CD4-positive, alpha-beta T cell (primary cell): ENCODE results near the gene LPIN2. TPM values are rescaled to one million over a fixed set of nuclear protein-coding genes. Genes with fewer than 3 reads are reported as not detected.

Experiments used
- ATAC-seq: fragments of 200-7000 bp; cut with Tn5 transposase; one replicate; pipeline ENCODE4 v1.10.0; 2022; ENCODE audit warnings: mild to moderate bottlenecking; ENCODE audit not compliant: poor library complexity
- CTCF ChIA-PET: fragments of 350-600 bp; sonication (Branson Sonifier 250); formaldehyde crosslinking; loops from one replicate; lab custom pipeline; 2021; ENCODE audit warnings: antibody characterized with exemption, inconsistent platforms; lab: Charles Lee
- POLR2A ChIA-PET: fragments of 350-600 bp; sonication (Branson Sonifier 250); formaldehyde crosslinking; loops from one replicate; lab custom pipeline; 2021; ENCODE audit warnings: antibody characterized with exemption, inconsistent platforms; lab: Charles Lee
- DNase-seq, 14 experiments: peaks; one replicate each; pipeline ENCODE4 v3.0.0-alpha.2; 2013 to 2020; ENCODE audit warnings: mixed read lengths in 2 of 14
- H3K27ac ChIP-seq, 2 donors: one replicate each; pipeline versions ENCODE4 v1.5.1 to v1.7.0; 2013; ENCODE audit warnings: low read length in 2 of 2, low read depth in 1 of 2, mild to moderate bottlenecking in 1 of 2
- H3K27me3 ChIP-seq, 2 experiments: 1 replicate in 1 of 2; 2 replicates in 1 of 2; pipeline versions ENCODE4 v1.6.1 to v1.7.0; 2013; ENCODE audit warnings: low read length in 2 of 2, control low read depth in 1 of 2, mild to moderate bottlenecking in 1 of 2, moderate library complexity in 1 of 2; ENCODE audit not compliant: insufficient read depth in 2 of 2, control insufficient read depth in 1 of 2
- H3K36me3 ChIP-seq: one replicate; pipeline ENCODE4 v1.6.1; 2013; ENCODE audit warnings: low read length, control low read depth; ENCODE audit not compliant: insufficient read depth
- H3K4me1 ChIP-seq: one replicate; pipeline ENCODE4 v1.6.1; 2013; ENCODE audit warnings: low read length, control low read depth; ENCODE audit not compliant: insufficient read depth
- H3K4me3 ChIP-seq: one replicate; pipeline ENCODE4 v1.5.1; 2013; ENCODE audit warnings: mild to moderate bottlenecking, low read length, moderate library complexity
- H3K9me3 ChIP-seq, 2 experiments: 1 replicate in 1 of 2; 2 replicates in 1 of 2; pipeline versions ENCODE4 v1.6.1 to v1.7.0; 2013; ENCODE audit warnings: low read length in 2 of 2, mild to moderate bottlenecking in 2 of 2, control low read depth in 1 of 2, moderate library complexity in 1 of 2; ENCODE audit not compliant: control insufficient read depth in 1 of 2, insufficient read depth in 1 of 2
- H3K27ac Mint-ChIP-seq: one replicate; pipeline ENCODE4 v1.8.0; 2020; ENCODE audit warnings: mixed read lengths
- H3K27me3 Mint-ChIP-seq: one replicate; pipeline ENCODE4 v1.8.0; 2021; ENCODE audit warnings: mixed read lengths
- H3K36me3 Mint-ChIP-seq: one replicate; pipeline ENCODE4 v1.8.0; 2021; ENCODE audit warnings: low read depth, mixed read lengths
- H3K4me1 Mint-ChIP-seq: one replicate; pipeline ENCODE4 v1.8.0; 2021; ENCODE audit warnings: low read depth, mixed read lengths
- H3K4me3 Mint-ChIP-seq: one replicate; pipeline ENCODE4 v1.8.0; 2020; ENCODE audit warnings: mild to moderate bottlenecking, mixed read lengths
- H3K9me3 Mint-ChIP-seq: one replicate; pipeline ENCODE4 v1.8.0; 2020; ENCODE audit warnings: mixed read lengths
- intact Hi-C, 2 experiments: fragments of 100-400 bp; cut with DNase I in 1 of 2; cut with micrococcal nuclease in 1 of 2; formaldehyde crosslinking; loops; one replicate each; pipeline versions ENCODE4 v1.15.1 to v1.9.0; 2023 to 2025; cut with DNase I, micrococcal nuclease
- total RNA-seq, 174 experiments: library from RNA in 2 of 174; stranded (reverse) in 2 of 174; gene quantifications; one replicate each; pipeline ENCODE4 v1.2.3 and lab custom pipeline; 2021 to 2026
- TF ChIP-seq, protein P1 (sequence below): fragments of 200-600 bp; IDR thresholded peaks from one replicate; pipeline ENCODE4 v1.8.0; 2022; ENCODE audit warnings: antibody characterized with exemption, mild to moderate bottlenecking

Gene LPIN2
- total RNA-seq, 2 experiments from 2014 or later: 48.7 to 49.0 TPM

DNA sequence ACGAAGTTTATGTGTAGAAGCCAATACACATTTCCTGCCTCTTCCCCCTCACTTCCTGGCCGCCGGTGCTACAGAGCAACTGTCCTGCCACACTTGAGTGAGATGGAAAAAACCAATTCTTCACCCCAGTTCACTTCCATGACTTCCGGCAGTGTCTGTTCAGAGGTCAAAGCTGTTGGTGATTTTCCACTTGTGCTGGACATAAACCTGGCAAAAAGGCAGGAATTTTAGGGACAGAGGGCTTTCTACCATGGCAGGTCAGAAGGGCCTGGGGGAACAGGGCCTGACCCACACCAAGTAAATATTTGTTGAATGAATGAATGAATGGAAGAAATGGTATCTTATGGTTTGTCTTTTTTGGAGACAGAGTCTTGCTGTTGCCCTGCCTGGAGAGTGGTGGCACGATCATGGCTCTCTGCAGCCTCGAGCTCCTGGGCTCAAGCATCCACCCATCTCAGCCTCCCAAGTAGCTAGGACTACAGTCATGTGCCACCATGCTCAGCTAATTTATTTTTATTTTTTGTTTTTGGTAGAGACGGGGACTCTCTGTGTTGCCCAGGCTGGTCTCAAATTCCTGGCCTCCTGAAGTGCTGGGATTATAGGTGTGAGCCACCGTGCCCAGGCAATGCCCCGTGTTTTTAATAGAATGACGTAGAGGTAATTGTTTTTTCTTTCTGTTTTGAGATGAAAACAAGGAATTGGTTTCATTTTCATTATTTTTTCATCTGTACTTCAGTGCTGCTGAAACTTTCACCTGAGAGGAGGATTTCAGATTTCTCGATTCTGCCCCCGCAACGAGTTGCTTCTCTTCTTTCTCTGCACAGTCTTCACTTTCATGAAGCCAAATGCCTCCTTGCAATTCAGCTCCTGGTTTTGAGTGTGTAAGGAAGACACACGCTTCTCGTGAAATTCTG lies 48.0 kb upstream of the LPIN2 start:
- Mint-ChIP-seq H3K27ac (peak overlapping the region; percentile 96), H3K9me3 (no peaks in the 10 kb centered on the region), H3K36me3 (no peaks in the 10 kb centered on the region), H3K4me3 (peak overlapping the region; percentile 54), H3K27me3 (no peaks in the 10 kb centered on the region), H3K4me1 (peaks cover 72% of the 10 kb centered on the region)
- H3K4me3 ChIP-seq: peak overlapping the region; percentile 54
- no peaks in the 10 kb centered on the region for H3K9me3 ChIP-seq
- peaks cover 68% of the 10 kb centered on the region for H3K4me1 ChIP-seq
- intact Hi-C loops: loop anchor here (1.0 to 5.0 kb wide), 3 partner anchors 44 to 186 kb away; partner anchors contain the start of gene MYL12A (in 2 of the 2)
- H3K27me3 ChIP-seq: no peaks in the 10 kb centered on the region
- no peaks in the 10 kb centered on the region for H3K36me3 ChIP-seq
- ATAC-seq: peak; percentile 55
- peak overlapping the region; percentile 95 to 96 for H3K27ac ChIP-seq
- ChIA-PET CTCF (interaction anchor here (1.0 to 7.1 kb wide), 7 partner anchors 18 to 393 kb away, joined by 3 to 75 read pairs (median 5); no protein-coding TSS in a partner anchor), POLR2A (interaction anchor here (0.6 to 7.6 kb wide), 32 partner anchors 8 to 405 kb away, joined by 3 to 120 read pairs (median 5); partner anchors contain the start of genes LPIN2, MYL12A and MYL12B)
- DNase-seq: peak in 13 of 14 experiments; percentile 19 to 86 (median 43)
- TF ChIP-seq, protein P1, sequence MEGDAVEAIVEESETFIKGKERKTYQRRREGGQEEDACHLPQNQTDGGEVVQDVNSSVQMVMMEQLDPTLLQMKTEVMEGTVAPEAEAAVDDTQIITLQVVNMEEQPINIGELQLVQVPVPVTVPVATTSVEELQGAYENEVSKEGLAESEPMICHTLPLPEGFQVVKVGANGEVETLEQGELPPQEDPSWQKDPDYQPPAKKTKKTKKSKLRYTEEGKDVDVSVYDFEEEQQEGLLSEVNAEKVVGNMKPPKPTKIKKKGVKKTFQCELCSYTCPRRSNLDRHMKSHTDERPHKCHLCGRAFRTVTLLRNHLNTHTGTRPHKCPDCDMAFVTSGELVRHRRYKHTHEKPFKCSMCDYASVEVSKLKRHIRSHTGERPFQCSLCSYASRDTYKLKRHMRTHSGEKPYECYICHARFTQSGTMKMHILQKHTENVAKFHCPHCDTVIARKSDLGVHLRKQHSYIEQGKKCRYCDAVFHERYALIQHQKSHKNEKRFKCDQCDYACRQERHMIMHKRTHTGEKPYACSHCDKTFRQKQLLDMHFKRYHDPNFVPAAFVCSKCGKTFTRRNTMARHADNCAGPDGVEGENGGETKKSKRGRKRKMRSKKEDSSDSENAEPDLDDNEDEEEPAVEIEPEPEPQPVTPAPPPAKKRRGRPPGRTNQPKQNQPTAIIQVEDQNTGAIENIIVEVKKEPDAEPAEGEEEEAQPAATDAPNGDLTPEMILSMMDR: no peak

DNA sequence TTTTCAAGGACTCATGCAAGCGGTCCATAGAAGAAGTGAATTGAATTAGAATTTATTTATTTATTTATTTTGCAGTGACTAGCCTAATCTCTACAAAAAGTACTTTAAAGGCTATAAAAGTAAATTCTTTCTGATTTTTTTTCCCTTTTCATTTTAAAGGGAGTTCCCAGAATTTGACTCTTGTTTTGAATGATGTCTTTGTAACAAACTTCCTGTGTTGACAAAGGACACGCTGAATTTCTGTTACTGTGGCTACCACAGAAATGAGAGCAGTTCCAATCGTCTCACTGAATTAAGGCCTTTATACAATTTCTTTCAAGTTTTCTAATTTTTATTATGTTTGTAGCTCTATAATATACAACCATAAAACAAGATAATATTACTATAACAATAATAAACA lies 46.3 kb upstream of the LPIN2 start:
- Mint-ChIP-seq H3K36me3 (no peaks in the 10 kb centered on the region), H3K27ac (peak overlapping the region; percentile 96), H3K27me3 (no peaks in the 10 kb centered on the region), H3K4me3 (no peak overlapping the region), H3K9me3 (no peaks in the 10 kb centered on the region), H3K4me1 (peaks cover 74% of the 10 kb centered on the region)
- Histone ChIP-seq H3K4me1 (peaks cover 69% of the 10 kb centered on the region), H3K27me3 (no peaks in the 10 kb centered on the region), H3K36me3 (no peaks in the 10 kb centered on the region), H3K27ac (peak overlapping the region; percentile 95 to 96), H3K9me3 (no peaks in the 10 kb centered on the region), H3K4me3 (no peak overlapping the region)
- ChIA-PET POLR2A (interaction anchor here (1.1 to 7.6 kb wide), 12 partner anchors 15 to 188 kb away, joined by 3 to 120 read pairs (median 9); partner anchors contain the start of genes LPIN2 and MYL12A), CTCF (interaction anchor here (7.1 kb wide), 1 partner anchor 64 kb away, joined by 75 read pairs; no protein-coding TSS in a partner anchor)
- ATAC-seq (peak; percentile 34), DNase-seq (peak in 3 of 14 experiments; percentile 74 to 89 (median 77))
- TF ChIP-seq, protein P1: no peak
- intact Hi-C loops: no loop called here

DNA sequence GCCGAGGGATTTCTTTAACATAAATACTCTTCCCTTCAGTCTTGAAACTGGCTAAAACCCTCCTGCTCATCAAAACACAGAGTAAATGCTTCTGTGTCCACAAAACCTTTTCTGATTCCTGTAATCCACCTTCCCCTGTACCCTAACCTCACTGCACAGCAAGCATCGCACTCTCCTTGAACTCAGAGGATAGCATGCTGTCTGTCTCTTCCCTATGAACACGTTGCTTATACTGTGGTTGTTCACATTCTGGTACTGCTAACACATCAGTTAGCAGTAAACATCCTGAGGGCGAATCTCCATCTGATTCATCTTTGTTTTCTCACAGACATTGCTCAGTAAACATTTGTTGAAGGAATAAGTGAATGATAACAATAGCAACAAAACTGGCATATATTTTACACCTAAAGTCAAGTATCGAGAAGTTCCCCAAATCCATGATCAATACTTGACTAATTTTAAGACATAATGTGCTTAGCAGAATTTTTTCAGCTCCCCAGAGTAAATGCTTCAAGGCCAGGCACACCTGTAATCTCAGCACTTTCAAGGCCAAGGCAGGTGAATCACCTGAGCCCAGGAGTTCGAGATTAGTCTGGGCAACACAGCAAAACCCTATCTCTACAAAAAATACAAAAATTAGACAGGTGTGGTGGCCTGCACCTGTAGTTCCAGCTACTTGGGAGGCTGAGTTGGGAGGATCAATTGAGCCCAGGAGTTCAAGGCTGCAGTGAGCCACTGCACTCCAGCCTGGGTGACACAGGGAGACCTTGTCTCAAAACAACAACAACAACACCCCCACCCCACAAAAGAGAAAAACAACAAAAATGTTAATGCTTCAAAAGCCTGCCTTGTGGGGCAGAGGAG lies 45.6 kb upstream of the LPIN2 start:
- TF ChIP-seq, protein P1: no peak
- H3K27ac Mint-ChIP-seq: peak overlapping the region; percentile 96
- intact Hi-C loops: no loop called here
- H3K27me3 ChIP-seq: no peaks in the 10 kb centered on the region
- peaks cover 69% of the 10 kb centered on the region for H3K4me1 ChIP-seq
- DNase-seq (peak in 4 of 14 experiments; percentile 42 to 81 (median 48)), ATAC-seq (peak; percentile 47)
- no peaks in the 10 kb centered on the region for H3K27me3 Mint-ChIP-seq
- peaks cover 77% of the 10 kb centered on the region for H3K4me1 Mint-ChIP-seq
- no peaks in the 10 kb centered on the region for H3K36me3 ChIP-seq
- peak overlapping the region; percentile 95 to 96 for H3K27ac ChIP-seq
- H3K9me3 Mint-ChIP-seq: no peaks in the 10 kb centered on the region
- CTCF ChIA-PET: interaction anchor here (7.1 kb wide), 1 partner anchor 64 kb away, joined by 75 read pairs; no protein-coding TSS in a partner anchor
- H3K4me3 Mint-ChIP-seq: peak overlapping the region; percentile 1
- POLR2A ChIA-PET: interaction anchor here (1.4 to 7.6 kb wide), 5 partner anchors 17 to 189 kb away, joined by 4 to 120 read pairs (median 62); partner anchors contain the start of genes LPIN2 and MYL12A
- H3K9me3 ChIP-seq: no peaks in the 10 kb centered on the region
- H3K36me3 Mint-ChIP-seq: no peaks in the 10 kb centered on the region
- H3K4me3 ChIP-seq: no peak overlapping the region
